Lower leg skin (tissue), 4 donors: ENCODE results near the gene USP40. TPM values are rescaled to one million over a fixed set of nuclear protein-coding genes. Genes with fewer than 3 reads are reported as not detected.

Source experiments
- DNase-seq, 2 donors: peaks; one replicate each; pipeline ENCODE4 v3.0.0-alpha.2; 2019; ENCODE audit warnings: low spot score in 2 of 2
- H3K4me3 ChIP-seq: fragments of 200-600 bp; sonication (generic); 2 replicates; pipeline ENCODE4 v1.5.1; 2017; ENCODE audit warnings: mild to moderate bottlenecking, low read depth; ENCODE audit not compliant: poor library complexity, severe bottlenecking
- POLR2A ChIP-seq, 2 donors: fragments of 450-650 bp; IDR thresholded peaks; one replicate each; pipeline ENCODE4 v1.6.1; 2016 to 2017; ENCODE audit warnings: antibody characterized with exemption in 2 of 2, mild to moderate bottlenecking in 1 of 2, moderate library complexity in 1 of 2
- WGBS, 2 donors: methylation state at CpG; one replicate each; pipeline ENCODE4 v1.1.5; 2018; 5-methylcytosine and 5-hydroxymethylcytosine counted together
- intact Hi-C: fragments of 100-400 bp; cut with DNase I; formaldehyde crosslinking; loops from one replicate; pipeline ENCODE4 v1.15.0; 2023; ENCODE audit warnings: low total_unique reads
- total RNA-seq, 4 donors: library from RNA; depleted of rRNA; stranded (reverse); fragments of >200 nt; gene quantifications; one replicate each; pipeline ENCODE4 v1.1.0, GENCODE V29; 2016
- TF ChIP-seq, protein P1 (sequence below), 3 donors: fragments of 450-650 bp; IDR thresholded peaks; one replicate each; pipeline ENCODE4 v1.5.1; 2016; ENCODE audit warnings: antibody characterized with exemption in 3 of 3, mild to moderate bottlenecking in 3 of 3, moderate library complexity in 2 of 3

The USP40 gene
- total RNA-seq, 4 donors from 2014 or later, result 26.9 to 38.7 (median 37.4) TPM

GRCh38 chr2:233462202-233462785 is 104.3 kb downstream of the USP40 start:
- intact Hi-C loops, result no loop called here
- WGBS, 2 donors, result 94 to 96% methylated on average over 24 to 25 of the region's 25 CpGs
- no peak overlapping the region for H3K4me3 ChIP-seq
- DNase-seq, result no peak
- no peak for TF ChIP-seq POLR2A (IDR thresholded peaks at IDR 0.05)
- TF ChIP-seq, protein P1, sequence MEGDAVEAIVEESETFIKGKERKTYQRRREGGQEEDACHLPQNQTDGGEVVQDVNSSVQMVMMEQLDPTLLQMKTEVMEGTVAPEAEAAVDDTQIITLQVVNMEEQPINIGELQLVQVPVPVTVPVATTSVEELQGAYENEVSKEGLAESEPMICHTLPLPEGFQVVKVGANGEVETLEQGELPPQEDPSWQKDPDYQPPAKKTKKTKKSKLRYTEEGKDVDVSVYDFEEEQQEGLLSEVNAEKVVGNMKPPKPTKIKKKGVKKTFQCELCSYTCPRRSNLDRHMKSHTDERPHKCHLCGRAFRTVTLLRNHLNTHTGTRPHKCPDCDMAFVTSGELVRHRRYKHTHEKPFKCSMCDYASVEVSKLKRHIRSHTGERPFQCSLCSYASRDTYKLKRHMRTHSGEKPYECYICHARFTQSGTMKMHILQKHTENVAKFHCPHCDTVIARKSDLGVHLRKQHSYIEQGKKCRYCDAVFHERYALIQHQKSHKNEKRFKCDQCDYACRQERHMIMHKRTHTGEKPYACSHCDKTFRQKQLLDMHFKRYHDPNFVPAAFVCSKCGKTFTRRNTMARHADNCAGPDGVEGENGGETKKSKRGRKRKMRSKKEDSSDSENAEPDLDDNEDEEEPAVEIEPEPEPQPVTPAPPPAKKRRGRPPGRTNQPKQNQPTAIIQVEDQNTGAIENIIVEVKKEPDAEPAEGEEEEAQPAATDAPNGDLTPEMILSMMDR (IDR thresholded peaks at IDR 0.05), result no peak

DNA sequence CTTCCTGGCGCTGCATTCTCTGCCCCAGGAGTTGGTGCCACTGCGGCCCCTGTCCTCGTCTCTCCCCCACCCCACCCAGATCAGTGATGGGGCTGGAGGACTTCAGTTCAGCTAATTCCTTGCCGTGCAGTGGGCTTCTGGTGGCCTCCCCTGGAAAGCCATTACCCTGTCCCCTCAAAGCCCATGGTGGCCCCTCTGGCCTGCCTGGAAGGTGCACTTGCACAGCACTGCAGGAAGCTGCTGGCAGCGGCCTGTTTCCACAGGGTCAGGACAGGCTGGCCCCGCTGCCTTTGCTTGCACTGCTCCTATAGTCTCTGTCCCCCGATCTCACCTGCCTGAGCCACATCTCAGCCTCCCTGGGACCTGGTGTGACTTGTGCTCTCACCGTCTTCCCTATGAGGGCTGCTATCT is 105.1 kb downstream of the USP40 start:
- TF ChIP-seq, protein P1 (IDR thresholded peaks at IDR 0.05), result no peak
- TF ChIP-seq POLR2A (IDR thresholded peaks at IDR 0.05), result no peak
- H3K4me3 ChIP-seq, result no peak overlapping the region
- DNase-seq, result no peak
- intact Hi-C loops, result no loop called here
- WGBS, 2 donors, result 91 to 95% methylated on average over 8 of the region's 8 CpGs

- H3K4me3 ChIP-seq, result no peak overlapping the region
- TF ChIP-seq, protein P1 (IDR thresholded peaks at IDR 0.05), result no peak
- no peak for TF ChIP-seq POLR2A (IDR thresholded peaks at IDR 0.05)
- 76 to 83% methylated on average over 32 of the region's 32 CpGs for WGBS, 2 donors
- intact Hi-C loops, result no loop called here
- no peak for DNase-seq
These were observed 105.7 kb downstream of the USP40 start for GRCh38 chr2:233460726-233461441.

DNA sequence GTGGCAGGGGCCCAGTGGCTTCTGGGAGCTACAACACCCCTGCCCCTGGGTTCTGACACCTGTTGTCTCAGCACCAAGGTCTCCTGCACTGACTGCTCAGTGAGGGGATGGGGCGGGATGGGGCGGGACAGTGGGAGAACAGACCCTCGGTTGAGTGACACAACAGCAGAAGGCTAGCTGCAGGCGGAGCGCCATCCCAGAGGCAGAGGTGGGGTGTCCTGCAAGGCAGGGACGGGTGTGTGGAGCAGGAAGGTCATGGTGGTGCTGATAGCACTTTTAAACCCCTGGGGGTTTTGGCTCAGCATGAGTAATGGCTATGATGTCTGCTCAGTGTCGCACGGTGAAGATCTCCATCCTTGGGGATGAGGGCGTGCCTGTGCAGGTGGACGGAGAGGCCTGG is 107.2 kb downstream of the USP40 start:
- no peak overlapping the region for H3K4me3 ChIP-seq
- no peak for TF ChIP-seq POLR2A (IDR thresholded peaks at IDR 0.05)
- TF ChIP-seq, protein P1 (IDR thresholded peaks at IDR 0.05), result no peak
- DNase-seq, result no peak
- intact Hi-C loops, result no loop called here
- WGBS, 2 donors, result 89 to 95% methylated on average over 8 to 9 of the region's 10 CpGs

DNA sequence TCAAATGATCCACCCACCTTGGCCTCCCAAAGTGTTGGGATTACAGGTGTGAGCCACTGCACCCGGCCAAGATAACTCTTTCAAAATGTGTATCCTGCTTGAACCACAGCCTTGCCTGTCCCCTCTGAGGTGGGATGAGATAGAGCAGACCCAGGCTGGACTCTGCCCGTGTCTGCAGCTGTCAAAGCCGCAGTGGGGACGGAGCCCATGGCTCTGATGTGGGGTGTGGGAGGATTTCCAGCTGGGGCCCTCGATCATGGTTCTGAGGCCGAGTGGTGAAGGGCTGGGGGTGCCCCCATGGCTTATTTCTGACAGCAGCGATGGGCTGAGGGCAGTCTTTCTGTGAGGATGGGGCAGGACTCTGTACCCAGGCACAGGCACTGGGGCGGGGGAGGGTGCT is 107.8 kb downstream of the USP40 start:
- no peak for DNase-seq
- 98 to 99% methylated on average over 8 of the region's 8 CpGs for WGBS, 2 donors
- H3K4me3 ChIP-seq, result no peak overlapping the region
- no peak for TF ChIP-seq POLR2A (IDR thresholded peaks at IDR 0.05)
- TF ChIP-seq, protein P1 (IDR thresholded peaks at IDR 0.05), result no peak
- intact Hi-C loops, result no loop called here
